ENCODE measurements around the gene MIGA1. TPM values are rescaled to one million over a fixed set of nuclear protein-coding genes. Genes with fewer than 3 reads are reported as not detected.

Gene MIGA1
- 14.8 and 18.7 TPM in 2 replicates for total RNA-seq

DNA sequence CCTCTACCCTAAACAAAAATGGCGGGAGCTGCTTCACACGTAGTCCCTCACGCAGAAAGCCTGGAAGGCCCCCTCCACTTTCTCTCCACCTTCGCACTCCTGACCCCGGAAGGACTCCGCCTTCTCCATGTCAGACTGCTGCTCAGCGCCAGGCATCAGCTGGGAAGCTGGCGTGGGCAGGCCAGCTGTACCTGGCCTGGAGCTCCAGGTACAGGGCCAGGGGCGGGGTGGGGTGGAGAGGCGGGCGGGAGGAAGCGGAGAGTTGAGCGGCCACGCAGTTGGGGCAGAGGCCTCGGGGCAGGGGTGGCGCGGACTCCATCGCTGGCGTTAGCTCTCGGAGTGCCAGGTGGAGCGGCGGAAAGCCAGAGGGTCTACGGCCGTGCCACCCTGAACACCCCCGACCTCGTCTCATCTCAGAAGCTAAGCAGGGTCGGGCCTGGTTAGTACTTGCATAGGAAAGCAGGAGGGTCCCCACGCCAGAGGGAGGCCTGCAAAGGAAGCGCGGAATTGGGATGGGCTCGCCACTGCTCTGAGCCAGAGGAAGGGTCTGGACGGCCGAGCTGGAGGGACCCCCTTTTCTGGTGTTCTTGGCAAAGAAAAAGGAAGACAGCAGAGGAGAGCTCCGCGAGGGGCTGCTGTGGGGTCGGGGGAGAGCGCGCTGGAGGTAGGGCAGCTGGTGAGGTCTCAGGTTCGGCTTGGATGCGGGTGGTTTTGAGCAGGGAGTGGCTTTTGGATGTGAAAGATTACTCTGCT is at the start of gene MIGA1:
Gene MIGA1 (plus strand): TSS at position 121 of the 753 bp plus-strand sequence. CDS start 3,604 bp downstream, outside the sequence.

GRCh38 chr1:77759071-77760028 is 20.1 kb upstream of the MIGA1 start, which contains the start of gene USP33:
TSS of gene USP33 (minus strand) at chr1:77759852. CDS start at chr1:77741697, 18,155 bp downstream.

DNA sequence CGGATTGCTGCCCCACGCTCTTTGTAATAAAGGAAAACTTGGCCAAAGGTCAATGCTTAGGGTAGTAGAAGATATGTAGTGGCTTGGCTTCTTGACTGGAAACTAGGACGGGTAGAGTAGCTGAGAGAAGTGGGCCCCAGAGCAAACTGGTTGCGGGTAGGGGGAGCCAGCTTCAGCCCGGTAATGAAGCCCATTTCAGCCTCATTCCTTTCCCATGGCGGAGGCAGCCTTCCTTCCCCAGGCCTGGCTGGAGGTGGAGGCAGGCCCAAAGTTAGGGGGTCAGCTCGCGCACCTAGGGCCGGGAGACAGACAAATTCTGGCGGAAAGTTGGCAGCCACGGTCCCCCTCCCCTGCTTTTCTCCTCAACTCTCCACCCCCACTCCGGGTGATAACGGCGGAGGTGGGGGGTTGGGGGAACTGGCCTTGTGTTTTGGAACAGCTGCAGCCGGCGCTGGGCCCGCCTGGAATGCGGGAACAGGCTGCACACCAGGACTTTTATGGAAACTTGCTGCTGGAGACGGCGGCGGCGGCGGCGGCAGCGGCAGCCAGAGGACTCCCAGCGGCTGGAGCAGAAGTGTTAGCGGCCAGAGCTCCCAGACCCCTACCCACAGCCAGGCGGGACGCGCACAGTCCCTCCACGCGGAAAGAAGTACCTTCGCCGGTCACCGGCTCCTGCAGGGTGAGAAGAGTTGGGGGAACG is 108.8 kb downstream of the MIGA1 start, which contains the start of gene NEXN:
Gene NEXN (plus strand): TSS at position 544 of the 700 bp plus-strand sequence. CDS start 27,483 bp downstream, outside the sequence.

Other genes starting within 250 kb of the MIGA1 start
- gene ZZZ3, start 97.0 kb upstream of the MIGA1 start, total RNA-seq, result 77.2 and 97.7 TPM in 2 replicates
- 79.0 and 87.9 TPM in 2 replicates for gene USP33, start 19.8 kb upstream of the MIGA1 start, total RNA-seq
- gene NEXN, start 109.0 kb downstream of the MIGA1 start, total RNA-seq, result 16.3 and 19.3 TPM in 2 replicates
- 85.8 and 132 TPM in 2 replicates for gene FUBP1, start 199.4 kb downstream of the MIGA1 start, total RNA-seq
- gene DNAJB4, start 225.3 kb downstream of the MIGA1 start, total RNA-seq, result 73.9 and 169 TPM in 2 replicates

Measured in smooth muscle cell of the umbilical artery (primary cell).